ENCODE results near the gene FTSJ1. TPM values are rescaled to one million over a fixed set of nuclear protein-coding genes. Genes with fewer than 3 reads are reported as not detected.

The FTSJ1 gene
- total RNA-seq, 1 donor from 2014 or later = 15.7 TPM

DNA sequence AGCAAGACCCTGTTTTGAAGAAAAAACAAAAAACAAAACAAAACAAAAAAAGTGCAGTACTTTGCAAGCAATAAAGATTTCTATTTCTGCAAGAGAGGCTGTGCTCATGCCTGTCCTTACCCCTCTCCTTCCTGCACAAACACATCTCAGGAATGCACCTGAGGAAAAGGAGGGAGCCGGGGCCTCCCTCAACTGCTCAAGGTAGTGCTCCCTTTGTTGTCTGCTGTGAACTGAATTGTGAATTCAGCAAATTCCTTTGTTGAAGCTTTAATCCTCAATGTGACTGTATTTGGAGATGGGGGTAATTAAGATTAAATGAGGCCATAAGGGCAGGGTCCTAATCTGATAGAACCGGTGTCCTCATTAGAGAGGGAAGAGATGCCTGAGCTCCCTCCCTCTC, 13.9 kb downstream of the FTSJ1 start:
- no peak for ATAC-seq
- DNase-seq (ENCODE audit: missing footprints) = no peak
- intact Hi-C loops (cut with DNase I) = no loop called here

DNA sequence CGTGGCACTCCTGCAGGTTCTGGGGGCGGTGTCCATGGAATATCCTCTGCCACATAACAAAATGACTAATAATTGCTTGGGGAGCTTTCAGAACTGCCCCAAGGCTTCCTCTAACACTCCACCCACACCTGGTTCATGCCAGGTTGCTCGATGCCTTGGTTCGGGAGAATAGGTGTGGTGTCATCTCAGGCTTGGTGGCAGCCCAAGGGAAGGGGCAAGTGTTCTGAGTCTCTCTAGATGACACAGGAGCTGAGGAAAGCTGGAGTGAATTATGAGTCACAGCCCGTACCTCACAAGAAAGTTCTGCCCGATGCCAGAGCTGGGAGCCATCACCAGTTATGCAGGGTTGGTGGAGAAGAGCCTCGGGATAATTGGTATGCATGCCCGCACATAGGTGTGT, 14.7 kb downstream of the FTSJ1 start:
- no peak for DNase-seq (ENCODE audit: missing footprints)
- no peak for ATAC-seq
- intact Hi-C loops (cut with DNase I) = no loop called here

DNA sequence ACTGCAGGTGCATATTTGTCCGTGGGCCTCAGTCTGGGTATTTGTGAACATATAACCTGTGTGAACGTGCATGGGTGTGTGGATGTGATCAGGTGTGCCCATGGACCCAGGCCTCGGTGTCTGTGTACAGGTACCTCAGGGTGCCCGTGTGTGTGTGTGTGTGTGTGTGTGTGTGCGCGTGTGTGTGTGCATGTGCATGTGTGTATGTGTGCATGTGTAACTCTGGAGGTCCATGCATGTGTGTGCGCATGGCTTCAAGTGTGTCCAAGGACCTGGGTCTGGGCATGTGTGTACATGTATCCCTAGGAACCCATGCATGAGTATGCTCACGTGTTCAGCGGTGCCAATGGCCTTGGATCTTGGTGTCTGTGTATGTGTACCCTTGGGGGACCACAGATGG, 15.8 kb downstream of the FTSJ1 start:
- ATAC-seq = no peak
- intact Hi-C loops (cut with DNase I) = no loop called here
- no peak for DNase-seq (ENCODE audit: missing footprints)

DNA sequence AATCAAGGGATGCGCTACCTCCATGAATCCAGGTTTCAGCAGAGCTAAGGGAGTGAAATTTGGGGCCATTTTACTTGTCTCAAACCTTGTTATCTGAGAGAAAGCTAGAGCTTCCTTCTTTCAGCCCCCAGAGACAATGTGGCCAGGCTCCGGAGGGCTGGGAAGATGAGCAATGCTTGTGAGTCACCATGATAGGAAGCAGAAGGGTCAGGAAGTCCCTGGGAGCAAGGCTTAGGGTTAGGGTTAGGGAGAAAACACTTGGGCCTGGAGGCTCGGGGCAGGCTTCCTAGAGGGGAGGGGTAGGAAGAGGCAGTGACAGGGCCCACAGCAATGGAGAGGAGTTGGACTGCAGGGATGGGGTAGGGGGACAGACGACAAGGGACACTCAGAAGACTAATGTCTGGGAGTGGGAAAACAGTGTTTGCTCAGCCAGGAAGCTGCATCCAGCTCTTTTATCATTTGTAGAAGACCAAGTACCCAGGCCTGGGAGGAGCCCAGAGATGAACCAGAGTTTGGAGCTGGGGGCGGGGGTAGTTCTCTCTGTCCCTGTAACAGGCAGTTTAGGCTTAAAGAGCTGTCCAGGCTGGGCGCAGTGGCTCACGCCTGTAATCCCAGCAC, 16.4 kb downstream of the FTSJ1 start:
- intact Hi-C loops (cut with DNase I) = no loop called here
- DNase-seq (ENCODE audit: missing footprints) = no peak
- ATAC-seq = peak; percentile 34

DNA sequence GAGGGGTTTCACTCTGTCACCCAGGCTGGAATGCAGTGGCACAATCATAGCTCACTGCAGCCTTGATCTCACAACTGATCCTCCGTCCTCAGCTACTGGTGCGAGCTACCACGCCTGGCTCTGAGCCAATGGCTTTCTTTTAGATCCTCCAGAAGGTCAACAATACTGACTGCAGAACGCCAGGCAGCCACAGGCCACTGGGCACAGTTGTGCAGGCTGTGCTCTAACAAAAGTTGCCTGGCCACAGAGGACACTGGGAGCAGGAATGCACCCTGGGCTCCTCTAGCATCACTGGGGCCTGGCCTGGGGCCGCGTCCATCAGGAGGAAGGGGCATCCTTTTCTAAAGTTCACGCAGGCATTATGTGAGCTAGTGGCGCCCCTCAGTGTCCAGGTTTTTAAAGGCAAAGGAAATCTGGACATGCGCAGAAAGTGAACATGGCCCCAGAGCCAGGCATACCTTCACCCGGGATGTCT, 17.9 kb downstream of the FTSJ1 start:
- ATAC-seq (no peak), DNase-seq (ENCODE audit: missing footprints) (no peak)
- intact Hi-C loops (cut with DNase I) = no loop called here

DNA sequence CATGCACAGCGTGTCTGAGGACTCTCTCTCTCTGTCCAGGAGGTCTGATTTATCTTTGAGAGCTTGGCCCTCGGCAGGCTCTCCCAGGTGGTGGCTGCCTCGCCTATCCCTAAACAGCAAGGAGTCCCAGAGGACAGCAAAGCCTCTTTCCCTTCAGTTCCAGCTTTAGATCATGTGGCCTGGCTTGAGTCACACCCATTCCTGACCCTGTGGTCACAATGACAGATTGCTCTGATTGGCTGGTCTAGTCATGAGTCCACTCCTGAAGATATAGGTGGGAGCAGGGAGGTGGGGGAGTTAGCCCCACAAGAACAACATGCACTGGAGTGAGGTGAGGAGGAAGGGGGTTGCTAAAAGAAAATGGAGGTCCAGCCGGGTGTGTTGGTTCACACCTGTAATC, 20.7 kb downstream of the FTSJ1 start:
- ATAC-seq = no peak
- no peak for DNase-seq (ENCODE audit: missing footprints)
- intact Hi-C loops (cut with DNase I) = no loop called here

DNA sequence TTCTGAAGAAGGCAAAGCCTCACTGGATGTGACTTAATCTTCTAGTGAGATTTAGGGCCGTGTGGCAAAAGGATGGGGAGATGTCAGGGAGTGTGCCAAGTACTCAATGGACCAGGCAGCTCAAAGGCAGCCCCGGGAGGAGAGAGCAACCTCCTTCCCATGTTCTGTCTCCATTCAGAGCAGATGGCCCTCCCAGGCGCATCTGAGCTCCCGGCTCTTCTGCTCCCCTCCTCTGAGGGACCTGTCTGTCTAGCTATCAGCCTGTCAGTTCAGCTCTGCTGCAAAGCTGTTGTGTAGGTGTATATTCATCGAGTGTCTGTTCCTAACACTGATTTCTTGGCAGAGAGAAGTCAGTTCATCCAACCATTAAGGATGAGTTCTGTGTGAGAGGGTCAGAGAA, 21.9 kb downstream of the FTSJ1 start:
- intact Hi-C loops (cut with DNase I) = no loop called here
- no peak for DNase-seq (ENCODE audit: missing footprints)
- no peak for ATAC-seq

DNA sequence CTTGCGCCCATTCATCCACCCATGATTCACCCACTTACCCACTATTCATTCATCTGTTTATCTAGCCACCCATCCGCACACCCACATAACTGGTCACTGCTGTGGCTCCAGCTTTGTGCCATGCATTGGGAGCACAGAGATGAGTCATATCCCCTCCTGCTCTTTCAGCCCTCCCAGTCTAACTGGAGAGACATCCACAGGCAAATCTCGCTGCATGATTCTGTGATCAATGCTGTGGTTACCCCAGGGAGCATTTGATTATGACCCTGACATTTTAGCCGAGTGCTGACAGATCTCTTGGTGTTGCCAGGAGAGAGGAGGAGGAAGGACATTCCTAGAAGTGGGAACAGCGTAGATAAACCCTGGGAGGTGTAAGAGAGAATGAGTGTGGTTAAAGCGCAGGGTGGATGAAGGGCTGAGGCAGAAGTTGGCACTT, 22.4 kb downstream of the FTSJ1 start:
- no peak for ATAC-seq
- intact Hi-C loops (cut with DNase I) = no loop called here

DNA sequence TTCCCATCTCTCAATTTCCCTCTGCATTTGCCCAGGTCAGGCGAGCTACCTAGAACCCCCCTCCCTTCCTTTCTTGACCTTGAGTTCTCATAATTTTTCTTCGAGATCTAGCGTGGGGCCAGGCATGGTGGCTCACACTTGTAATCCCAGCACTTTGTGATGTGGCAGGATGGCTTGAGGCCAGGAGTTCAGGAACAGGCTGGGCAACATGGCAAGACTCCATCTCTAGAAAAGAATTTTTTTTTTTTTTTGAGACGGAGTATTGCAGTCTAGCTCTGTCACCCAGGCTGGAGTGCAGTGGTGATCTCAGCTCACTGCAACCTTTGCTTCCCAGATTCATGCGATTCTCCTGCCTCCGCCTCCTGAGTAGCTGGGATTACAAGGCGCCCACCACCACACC, 28.3 kb downstream of the FTSJ1 start:
- intact Hi-C loops (cut with DNase I) = no loop called here
- DNase-seq (ENCODE audit: missing footprints) (no peak), ATAC-seq (no peak)

More for the DNA sequence above, 22.4 kb downstream of the FTSJ1 start:
- no peak for DNase-seq (ENCODE audit: missing footprints)

DNA sequence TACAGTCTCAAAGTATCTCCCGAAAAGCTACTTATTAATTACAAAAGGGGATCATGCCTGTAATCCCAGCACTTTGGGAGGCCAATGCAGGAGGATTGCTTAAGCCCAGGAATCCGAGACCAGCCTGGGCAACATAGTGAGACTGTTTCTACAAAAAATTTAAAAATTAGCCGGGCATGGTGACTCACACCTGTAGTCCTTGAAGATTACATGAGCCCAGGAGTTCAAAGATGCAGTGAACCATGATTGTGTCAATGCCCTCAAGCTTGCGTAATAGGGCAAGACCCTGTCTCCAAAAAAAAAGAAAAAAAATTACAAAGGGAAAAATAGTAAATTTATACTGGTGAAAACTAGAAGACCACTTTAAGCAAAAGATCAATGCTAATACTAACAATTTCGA, 29.5 kb downstream of the FTSJ1 start:
- ATAC-seq (no peak), DNase-seq (ENCODE audit: missing footprints) (no peak)
- intact Hi-C loops (cut with DNase I) = loop anchor here (5.0 kb wide), 1 partner anchor 423 kb away; no protein-coding TSS in a partner anchor

DNA sequence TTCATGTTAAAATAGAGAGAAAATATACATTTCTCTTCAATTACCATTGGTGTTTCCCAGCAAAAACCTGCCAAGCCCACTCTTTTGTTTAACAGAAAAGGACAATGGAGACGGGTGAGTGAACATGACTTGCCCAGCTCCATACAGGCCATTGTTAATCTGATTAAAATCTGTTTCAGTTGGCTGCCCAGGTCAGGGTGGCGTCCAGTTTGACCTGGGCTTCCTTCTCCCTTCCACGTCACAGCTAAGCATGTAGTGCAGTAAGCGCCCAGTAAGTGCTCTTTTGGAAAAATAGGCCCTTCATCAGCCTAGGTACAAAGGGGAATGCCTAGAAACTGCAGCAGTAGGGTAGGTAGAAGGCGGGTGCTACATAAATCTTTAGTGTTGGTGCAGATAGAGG, 31.2 kb downstream of the FTSJ1 start:
- intact Hi-C loops (cut with DNase I) = loop anchor here (5.0 kb wide), 1 partner anchor 425 kb away; no protein-coding TSS in a partner anchor
- ATAC-seq (no peak), DNase-seq (ENCODE audit: missing footprints) (no peak)

DNA sequence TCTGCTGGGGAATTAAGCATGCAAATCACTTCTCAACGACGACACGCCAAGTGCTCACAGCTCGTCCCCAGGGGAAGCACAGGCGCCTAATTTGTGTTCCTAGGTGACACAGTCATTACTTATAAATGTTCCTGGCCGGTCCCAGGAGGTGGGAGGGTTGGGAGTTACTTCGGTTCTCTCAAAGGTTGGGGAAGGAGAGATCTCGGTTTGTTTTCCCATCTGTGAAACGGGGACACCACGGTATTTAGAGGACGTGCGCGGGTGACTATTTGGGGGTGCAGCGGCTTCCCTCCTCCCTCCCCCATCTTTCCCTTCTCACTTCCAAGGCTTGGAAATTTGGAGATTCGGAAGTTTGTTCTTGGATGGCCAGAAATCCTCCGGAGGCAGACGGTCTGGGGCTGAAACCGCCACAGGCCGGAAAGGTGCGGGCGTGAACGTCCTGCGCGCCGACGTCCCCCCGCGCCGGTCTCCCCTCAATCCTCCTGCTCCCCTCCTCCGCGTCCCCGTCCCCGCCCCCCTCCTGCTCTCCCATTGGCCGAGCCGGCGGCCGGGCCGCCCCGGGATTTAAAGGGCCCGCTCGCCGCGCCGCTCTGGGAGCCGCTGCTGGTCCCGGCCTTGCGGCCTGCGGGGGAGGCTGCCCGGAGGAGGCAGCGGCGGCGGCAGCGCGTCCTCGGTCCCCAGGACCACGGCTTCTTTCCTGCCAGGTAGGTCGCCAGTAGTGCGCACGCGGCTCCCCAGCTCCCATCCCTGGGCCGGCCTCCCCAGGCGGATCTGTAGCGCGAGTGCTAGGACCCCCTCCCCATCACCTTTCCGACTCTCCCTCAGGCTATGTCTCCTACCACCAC, 32.6 kb downstream of the FTSJ1 start, which contains the start of gene PORCN:
Gene PORCN, plus strand, starts transcription at position 593 of the 845 bp plus-strand sequence. CDS start 829 bp downstream, outside the sequence.
- intact Hi-C loops (cut with DNase I) = loop anchor here (5.0 kb wide), 1 partner anchor 426 kb away; no protein-coding TSS in a partner anchor
- peak; percentile 96 for ATAC-seq
- peak; percentile 92 for DNase-seq (ENCODE audit: missing footprints)

DNA sequence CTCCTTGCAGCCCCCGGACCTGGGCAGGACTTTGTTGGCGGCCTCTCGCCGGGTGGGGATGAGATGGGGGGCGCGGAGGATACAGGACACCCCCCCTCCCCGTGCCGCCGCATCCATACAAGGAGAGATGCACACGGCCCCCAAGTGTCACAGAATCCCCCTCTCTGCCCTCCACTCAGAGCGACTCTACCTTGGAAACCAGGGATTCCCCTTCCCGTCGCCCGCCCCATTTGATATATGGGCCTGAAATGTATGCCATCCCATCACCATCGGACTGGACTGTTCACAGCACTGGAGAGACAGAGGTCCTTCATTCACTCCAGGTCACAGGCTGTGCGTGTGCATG, 33.2 kb downstream of the FTSJ1 start:
- peak; percentile 11 for ATAC-seq

DNA sequence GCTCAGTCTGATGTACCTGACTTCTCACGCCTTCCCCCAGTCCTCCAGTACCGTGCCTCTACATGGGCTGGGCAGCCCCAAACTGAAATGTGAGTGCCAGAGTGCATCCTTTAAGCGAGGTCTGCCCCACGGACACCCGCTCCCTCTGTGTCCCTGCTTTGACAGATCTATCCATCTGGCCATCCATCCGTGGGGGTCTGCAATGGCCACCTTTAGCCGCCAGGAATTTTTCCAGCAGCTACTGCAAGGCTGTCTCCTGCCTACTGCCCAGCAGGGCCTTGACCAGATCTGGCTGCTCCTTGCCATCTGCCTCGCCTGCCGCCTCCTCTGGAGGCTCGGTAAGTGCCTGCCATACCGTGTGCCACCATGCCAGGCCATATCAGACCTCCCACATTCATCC, 33.6 kb downstream of the FTSJ1 start:
- intact Hi-C loops (cut with DNase I) = loop anchor here (5.0 kb wide), 1 partner anchor 427 kb away; no protein-coding TSS in a partner anchor
- DNase-seq (ENCODE audit: missing footprints) (no peak), ATAC-seq (no peak)

More for the DNA sequence above, 33.2 kb downstream of the FTSJ1 start:
- intact Hi-C loops (cut with DNase I) = loop anchor here (5.0 kb wide), 1 partner anchor 427 kb away; no protein-coding TSS in a partner anchor
- DNase-seq (ENCODE audit: missing footprints) = no peak

DNA sequence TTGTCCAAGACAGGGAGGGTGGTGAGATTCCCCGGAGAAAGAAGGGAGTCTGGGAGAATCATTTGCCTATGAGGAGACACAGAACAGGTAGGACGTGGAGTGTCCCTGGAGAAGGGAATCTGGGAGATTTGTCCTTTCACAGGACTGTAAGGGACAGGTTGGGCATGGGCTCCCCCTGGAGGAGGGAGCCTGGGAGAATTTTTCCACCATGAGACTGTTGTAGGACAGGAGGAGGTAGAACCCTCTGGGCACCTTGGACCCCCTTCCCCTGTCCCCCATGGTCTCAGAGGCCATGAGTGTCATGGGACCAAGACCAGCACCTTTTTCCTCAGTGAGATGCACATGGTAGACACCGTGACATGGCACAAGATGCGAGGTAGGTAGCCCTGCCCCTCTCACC, 35.6 kb downstream of the FTSJ1 start:
- no peak for DNase-seq (ENCODE audit: missing footprints)
- intact Hi-C loops (cut with DNase I) = no loop called here
- no peak for ATAC-seq

DNA sequence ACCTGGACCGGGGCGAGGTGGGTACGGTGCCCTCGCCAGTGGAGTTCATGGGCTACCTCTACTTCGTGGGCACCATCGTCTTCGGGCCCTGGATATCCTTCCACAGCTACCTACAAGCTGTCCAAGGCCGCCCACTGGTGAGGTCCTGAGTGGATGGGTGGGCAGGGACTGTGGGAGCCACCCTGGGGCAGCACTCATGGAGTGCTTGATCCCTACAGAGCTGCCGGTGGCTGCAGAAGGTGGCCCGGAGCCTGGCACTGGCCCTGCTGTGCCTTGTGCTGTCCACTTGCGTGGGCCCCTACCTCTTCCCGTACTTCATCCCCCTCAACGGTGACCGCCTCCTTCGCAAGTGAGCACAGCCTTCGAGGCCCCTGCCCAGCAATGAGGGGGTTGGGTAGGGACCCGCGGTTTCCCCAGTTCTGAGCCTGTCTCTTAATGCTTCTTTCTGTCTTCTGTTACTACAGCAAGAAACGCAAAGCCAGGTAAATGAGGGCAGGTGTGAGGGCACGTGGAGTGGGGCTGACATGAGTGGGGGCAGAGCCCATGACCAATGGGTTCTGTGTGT, 36.5 kb downstream of the FTSJ1 start:
- no peak for ATAC-seq

DNA sequence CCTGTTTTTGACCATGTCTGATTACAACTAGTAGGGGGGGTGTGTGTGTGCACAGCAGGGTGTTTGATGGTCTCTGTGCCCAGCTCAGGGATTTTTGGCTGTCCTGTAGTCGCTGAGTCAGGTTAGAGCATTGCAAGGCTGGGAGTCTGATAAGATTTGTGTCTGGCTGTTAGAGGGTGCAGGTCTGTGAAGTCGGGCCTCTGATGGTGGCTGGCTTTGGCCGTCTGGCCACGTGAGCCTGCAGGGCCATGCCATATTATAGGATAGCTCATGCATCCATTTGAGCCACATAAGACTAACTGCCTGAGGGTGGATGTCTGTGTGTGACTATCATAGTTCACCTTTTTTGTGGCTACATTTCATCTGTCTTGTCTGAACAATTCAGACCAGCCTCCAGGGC, 37.7 kb downstream of the FTSJ1 start:
- ATAC-seq (no peak), DNase-seq (ENCODE audit: missing footprints) (no peak)
- intact Hi-C loops (cut with DNase I) = no loop called here

More for the DNA sequence above, 36.5 kb downstream of the FTSJ1 start:
- DNase-seq (ENCODE audit: missing footprints) = no peak
- intact Hi-C loops (cut with DNase I) = no loop called here

DNA sequence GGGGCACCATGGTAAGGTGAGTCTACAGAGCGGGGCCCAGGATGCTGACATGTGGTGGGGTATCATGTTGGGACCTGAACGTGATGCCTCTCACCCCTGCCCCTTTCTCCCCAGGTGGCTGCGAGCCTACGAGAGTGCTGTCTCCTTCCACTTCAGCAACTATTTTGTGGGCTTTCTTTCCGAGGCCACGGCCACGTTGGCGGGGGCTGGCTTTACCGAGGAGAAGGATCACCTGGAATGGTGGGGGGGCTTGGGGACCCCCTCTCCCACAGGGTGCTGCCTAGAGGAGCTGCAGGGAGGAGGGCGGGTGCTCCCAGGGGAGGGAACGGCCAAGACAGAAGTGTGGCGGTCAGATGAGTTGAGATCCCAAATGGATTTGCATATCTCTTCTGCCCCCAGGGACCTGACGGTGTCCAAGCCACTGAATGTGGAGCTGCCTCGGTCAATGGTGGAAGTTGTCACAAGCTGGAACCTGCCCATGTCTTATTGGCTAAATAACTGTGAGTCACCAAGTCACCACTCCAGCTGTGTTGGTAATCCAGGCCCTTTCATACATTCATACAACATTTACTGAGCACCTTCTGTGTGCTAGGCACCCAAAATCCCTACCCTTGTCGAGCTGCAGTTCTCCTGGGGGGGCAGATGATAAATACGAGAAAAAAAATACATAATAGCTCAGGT, 38.3 kb downstream of the FTSJ1 start:
- intact Hi-C loops (cut with DNase I) = no loop called here
- DNase-seq (ENCODE audit: missing footprints) (no peak), ATAC-seq (no peak)

DNA sequence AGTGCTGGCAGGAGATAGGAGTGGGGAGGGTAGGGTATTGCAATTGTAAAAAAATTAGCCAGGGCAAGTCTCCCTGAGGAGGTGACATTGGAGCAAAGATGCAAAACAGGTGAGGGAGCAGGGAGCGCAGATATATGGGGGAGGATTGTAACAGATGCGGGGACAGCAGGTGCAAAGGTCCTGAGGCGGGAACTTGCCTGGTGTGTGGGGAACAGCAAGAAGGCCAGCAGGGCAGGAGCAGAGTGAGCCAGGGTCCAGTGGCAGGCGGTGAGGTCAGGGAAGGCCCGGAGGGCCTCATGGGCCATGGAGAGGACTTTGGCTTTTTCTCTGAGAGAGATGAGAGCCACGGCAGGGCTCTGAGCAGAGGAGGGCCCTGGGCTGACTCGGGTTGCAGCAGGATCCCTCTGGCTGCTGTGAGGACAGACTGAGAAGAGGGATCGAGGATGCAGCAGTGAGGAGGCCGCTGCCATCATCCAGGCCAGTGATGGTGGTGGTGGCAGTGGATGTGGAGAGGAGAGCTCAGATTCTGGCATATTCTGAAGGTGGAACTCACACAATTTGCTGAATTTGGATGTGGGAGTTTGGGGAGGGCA, 39.0 kb downstream of the FTSJ1 start:
- ATAC-seq = no peak
- intact Hi-C loops (cut with DNase I) = no loop called here

More for the DNA sequence above, 39.0 kb downstream of the FTSJ1 start:
- no peak for DNase-seq (ENCODE audit: missing footprints)

All from Right ventricle myocardium inferior (tissue), 1 donor.